HUES48 (cell line): ENCODE results near the gene PCBP4.

ENCODE experiments used
- H3K27ac ChIP-seq: one replicate; pipeline ENCODE4 v1.7.0; 2013; ENCODE audit warnings: low read depth, low read length, inconsistent platforms
- H3K27me3 ChIP-seq: 2 replicates; pipeline ENCODE4 v1.6.1; 2013; ENCODE audit warnings: mild to moderate bottlenecking, low read length; ENCODE audit not compliant: control insufficient read depth, insufficient read depth
- H3K36me3 ChIP-seq: 2 replicates; pipeline ENCODE4 v1.6.1; 2013; ENCODE audit warnings: low read length; ENCODE audit not compliant: control insufficient read depth, insufficient read depth
- H3K4me1 ChIP-seq: 2 replicates; pipeline ENCODE4 v1.6.1; 2013; ENCODE audit warnings: mild to moderate bottlenecking, low read length; ENCODE audit not compliant: control insufficient read depth, insufficient read depth
- H3K4me3 ChIP-seq: 2 replicates; pipeline ENCODE4 v1.5.1; 2013; ENCODE audit warnings: mild to moderate bottlenecking, low read depth, low read length
- H3K9ac ChIP-seq: 2 replicates; pipeline ENCODE4 v1.6.1; 2013; ENCODE audit warnings: mild to moderate bottlenecking, low read depth, low read length, moderate library complexity
- H3K9me3 ChIP-seq: 2 replicates; pipeline ENCODE4 v1.6.1; 2013; ENCODE audit warnings: low read length; ENCODE audit not compliant: control insufficient read depth, insufficient read depth

Gene PCBP4

DNA sequence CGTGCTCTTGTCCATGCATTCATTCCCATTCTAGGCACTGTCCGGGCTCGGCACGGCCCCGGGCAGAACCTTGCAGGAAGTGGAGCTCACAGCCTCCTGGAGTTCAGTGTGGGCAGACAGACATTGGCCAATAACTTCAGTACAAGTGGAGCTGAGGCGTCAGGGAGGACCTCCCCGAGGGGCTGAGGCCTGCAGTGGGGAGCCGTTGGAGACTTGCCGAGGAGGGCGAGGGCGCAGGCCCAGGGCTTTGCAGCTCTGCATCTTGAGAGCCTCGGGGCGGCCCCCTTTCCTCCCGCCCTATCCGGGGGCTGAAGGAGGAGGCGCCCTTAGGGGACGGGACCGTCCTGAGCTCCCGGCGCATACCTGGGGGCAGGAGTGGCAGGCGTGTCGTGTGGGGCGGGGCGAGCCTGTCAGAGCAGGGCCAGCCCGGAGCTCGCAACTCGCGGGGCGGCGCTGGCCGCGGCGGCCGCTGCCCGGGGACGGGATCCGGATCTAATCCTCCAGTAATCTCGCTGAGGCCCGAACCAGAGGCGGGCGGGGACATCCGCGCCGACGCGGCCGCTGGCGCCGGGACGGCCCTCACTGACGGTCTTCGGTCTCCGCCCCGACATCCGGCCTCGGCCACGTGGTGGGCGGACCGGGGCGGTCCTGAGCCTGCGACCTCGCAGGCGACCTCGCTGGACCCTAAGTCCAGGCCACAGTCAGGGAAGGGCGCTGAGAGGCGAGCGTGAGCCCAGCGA is 15.8 kb upstream of the PCBP4 start, which contains the start of gene ACY1:
Gene ACY1 (plus strand): TSS at position 698 of the 740 bp plus-strand sequence. CDS start 530 bp downstream, outside the sequence.
- no peaks in the 10 kb centered on the region for H3K9me3 ChIP-seq
- H3K27me3 ChIP-seq: no peaks in the 10 kb centered on the region
- H3K36me3 ChIP-seq: no peaks in the 10 kb centered on the region
- peak within 1 kb of the TSS; percentile 59 for H3K9ac ChIP-seq
- peak within 1 kb of the TSS; percentile 94 for H3K27ac ChIP-seq
- peaks cover 8% of the 10 kb centered on the region; the same call in 1 of the 2 replicates for H3K4me1 ChIP-seq
- H3K4me3 ChIP-seq: peak within 1 kb of the TSS; percentile 76

DNA sequence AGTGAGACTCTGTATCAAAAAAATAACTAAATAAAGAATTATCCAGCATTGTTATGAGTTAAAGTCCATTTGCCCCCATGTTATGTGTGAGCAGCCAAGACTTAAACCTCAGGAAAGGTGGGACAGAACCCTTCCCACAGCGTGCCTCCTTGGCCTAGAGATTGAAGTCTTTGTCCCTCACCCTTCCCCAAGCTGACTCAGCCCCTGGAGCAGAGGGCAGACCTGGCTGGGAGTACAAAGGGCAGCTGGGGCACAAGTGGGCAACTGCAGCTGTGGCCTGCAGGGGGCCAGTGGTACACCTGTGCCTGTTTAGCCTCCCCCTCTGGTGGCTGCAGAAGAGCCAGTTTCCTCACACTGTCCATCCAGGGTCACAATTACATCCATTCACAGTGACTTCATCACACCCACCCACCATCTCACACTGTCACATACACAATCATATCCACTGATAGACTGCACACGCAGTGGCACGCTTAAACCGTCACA is 15.1 kb upstream of the PCBP4 start:
- Histone ChIP-seq H3K27ac (peak overlapping the region; percentile 94), H3K4me3 (peak overlapping the region; percentile 76), H3K9ac (peak overlapping the region; percentile 59), H3K9me3 (no peaks in the 10 kb centered on the region), H3K36me3 (no peaks in the 10 kb centered on the region), H3K27me3 (0 out of 2 replicates have a peak, but pooled peaks cover 2% of the 10 kb centered on the region), H3K4me1 (peaks cover 8% of the 10 kb centered on the region; the same call in 1 of the 2 replicates)

DNA sequence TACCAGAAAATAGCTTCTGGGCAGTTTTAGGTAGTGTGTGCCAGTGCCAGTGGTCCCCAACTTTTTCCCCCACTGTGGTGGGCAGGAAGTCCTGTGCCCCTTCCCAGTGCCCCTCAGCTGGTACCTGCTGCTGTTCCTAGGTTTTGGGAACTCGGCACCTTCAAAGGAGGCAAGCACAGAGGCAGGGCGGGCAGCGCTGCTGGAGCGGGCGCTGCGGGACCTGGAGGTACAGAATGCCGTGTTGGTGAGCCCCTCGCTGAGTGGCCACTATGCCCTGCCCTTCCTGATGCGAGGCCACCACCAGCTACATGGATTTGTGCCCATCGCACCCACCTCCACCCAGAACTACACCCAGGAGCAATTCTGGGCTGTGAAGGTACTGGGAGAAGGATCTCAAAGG is 13.0 kb upstream of the PCBP4 start:
- Histone ChIP-seq H3K27me3 (peaks cover 19% of the 10 kb centered on the region), H3K27ac (no peak overlapping the region), H3K9me3 (no peaks in the 10 kb centered on the region), H3K9ac (no peak overlapping the region), H3K4me3 (no peak overlapping the region), H3K36me3 (no peaks in the 10 kb centered on the region), H3K4me1 (peaks cover 14% of the 10 kb centered on the region)

GRCh38 chr3:51978143-51978502 is 10.9 kb upstream of the PCBP4 start:
- H3K4me1 ChIP-seq: peaks cover 20% of the 10 kb centered on the region
- no peak overlapping the region for H3K27ac ChIP-seq

GRCh38 chr3:51977446-51978142 is 10.3 kb upstream of the PCBP4 start:
- no peak overlapping the region for H3K9ac ChIP-seq
- H3K4me1 ChIP-seq: peaks cover 20% of the 10 kb centered on the region
- H3K27ac ChIP-seq: no peak overlapping the region
- no peaks in the 10 kb centered on the region for H3K36me3 ChIP-seq
- H3K27me3 ChIP-seq: peaks cover 30% of the 10 kb centered on the region
- H3K9me3 ChIP-seq: no peaks in the 10 kb centered on the region
- no peak overlapping the region for H3K4me3 ChIP-seq

More at GRCh38 chr3:51978143-51978502, 10.9 kb upstream of the PCBP4 start:
- Histone ChIP-seq H3K9me3 (no peaks in the 10 kb centered on the region), H3K4me3 (no peak overlapping the region), H3K9ac (no peak overlapping the region), H3K27me3 (peaks cover 30% of the 10 kb centered on the region), H3K36me3 (no peaks in the 10 kb centered on the region)

GRCh38 chr3:51975852-51976549 is 8.7 kb upstream of the PCBP4 start:
- Histone ChIP-seq H3K27ac (no peak overlapping the region), H3K27me3 (peaks cover 30% of the 10 kb centered on the region), H3K36me3 (no peaks in the 10 kb centered on the region), H3K9ac (no peak overlapping the region), H3K4me1 (peaks cover 16% of the 10 kb centered on the region), H3K4me3 (peak overlapping the region; percentile 59), H3K9me3 (no peaks in the 10 kb centered on the region)

DNA sequence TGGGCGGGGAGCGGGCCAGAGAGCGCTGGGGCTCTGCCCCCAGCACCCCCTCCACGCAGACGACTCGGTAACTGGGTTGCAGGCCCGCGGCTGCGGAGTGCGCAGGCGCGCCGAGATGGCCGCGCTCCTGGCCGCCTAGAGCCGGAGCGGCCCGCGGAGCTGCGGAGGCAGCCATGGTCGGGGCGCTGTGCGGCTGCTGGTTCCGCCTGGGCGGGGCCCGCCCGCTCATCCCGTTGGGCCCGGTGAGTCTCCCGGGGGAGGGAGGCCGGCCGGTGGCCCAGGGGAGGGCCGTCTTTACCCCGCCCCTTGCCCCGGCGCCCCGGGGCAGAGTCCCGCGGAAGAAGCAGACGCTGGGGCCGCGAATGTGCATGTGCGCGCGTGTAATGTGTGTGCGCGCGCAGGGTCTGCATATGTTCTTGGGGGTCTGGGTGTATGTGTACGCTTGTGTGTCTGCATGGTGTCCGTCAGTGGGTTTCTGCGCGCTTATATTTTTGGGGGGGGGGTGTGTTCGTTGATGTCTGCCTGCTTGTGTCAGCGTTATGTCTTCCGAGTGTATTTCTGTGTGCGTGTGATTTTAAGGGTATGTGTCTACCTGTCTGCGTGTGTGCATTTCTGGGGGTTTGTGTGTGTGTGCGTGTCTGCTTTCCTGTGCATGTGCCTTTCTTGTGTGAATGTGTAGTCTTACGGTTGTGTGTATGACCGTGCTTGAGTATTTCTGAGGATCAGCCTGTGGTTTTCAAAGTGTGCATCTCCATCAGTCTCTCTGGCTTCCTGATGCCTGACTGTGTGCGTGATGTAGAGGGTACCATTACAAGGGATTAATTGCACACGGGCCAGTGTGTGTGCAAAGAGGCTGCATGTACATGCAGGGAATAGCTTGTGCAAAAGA is 8.0 kb upstream of the PCBP4 start, which contains the start of gene ABHD14A:
Gene ABHD14A (plus strand): TSS at position 102 of the 889 bp plus-strand sequence. CDS start 72 bp downstream, at position 174.
- Histone ChIP-seq H3K36me3 (no peaks in the 10 kb centered on the region), H3K9ac (no peak within 1 kb of the TSS), H3K27ac (no peak within 1 kb of the TSS), H3K4me1 (peaks cover 16% of the 10 kb centered on the region), H3K4me3 (peak within 1 kb of the TSS; percentile 64), H3K9me3 (no peaks in the 10 kb centered on the region), H3K27me3 (peaks cover 30% of the 10 kb centered on the region)

DNA sequence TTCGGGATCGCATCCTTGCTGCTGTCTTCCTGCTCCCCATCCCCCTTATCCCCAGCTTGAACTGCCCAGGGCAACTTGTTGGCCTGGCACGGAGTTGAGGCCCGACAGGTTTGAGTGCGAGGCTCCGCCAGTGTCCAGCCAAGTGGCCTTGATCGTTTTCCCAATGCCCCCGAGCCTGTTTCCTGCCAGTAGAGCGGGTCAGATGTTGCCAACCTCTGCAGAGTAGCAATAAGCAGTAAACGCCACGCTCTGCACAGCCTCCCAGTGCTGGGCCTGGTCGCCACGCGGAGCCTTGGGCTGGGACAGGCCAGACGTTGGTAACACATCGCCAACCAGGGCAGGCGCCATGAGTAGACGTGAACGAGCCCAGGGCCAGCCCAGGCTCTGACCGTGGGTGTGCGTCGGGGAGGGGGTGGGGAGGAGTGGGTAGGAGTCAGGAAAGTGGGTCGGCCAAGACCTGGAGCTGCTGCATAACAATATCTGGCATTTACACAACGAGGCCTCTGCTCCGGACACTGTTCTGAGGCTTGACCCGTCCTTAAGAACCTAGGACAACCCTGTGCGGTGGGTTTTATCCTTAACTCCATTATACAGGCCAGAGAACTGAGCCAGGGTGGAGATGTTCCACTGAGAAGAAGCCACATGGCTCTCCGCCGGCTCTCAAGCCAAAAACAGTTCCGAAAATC is 7.2 kb upstream of the PCBP4 start:
- no peaks in the 10 kb centered on the region for H3K36me3 ChIP-seq
- peaks cover 30% of the 10 kb centered on the region for H3K27me3 ChIP-seq
- peaks cover 19% of the 10 kb centered on the region for H3K4me1 ChIP-seq
- H3K9me3 ChIP-seq: no peaks in the 10 kb centered on the region
- peak overlapping the region; percentile 59 for H3K4me3 ChIP-seq
- H3K9ac ChIP-seq: no peak overlapping the region
- no peak overlapping the region for H3K27ac ChIP-seq

GRCh38 chr3:51971350-51971749 is 4.1 kb upstream of the PCBP4 start:
- Histone ChIP-seq H3K4me1 (peaks cover 36% of the 10 kb centered on the region), H3K9me3 (no peaks in the 10 kb centered on the region), H3K36me3 (no peaks in the 10 kb centered on the region), H3K27ac (no peak overlapping the region), H3K4me3 (no peak overlapping the region), H3K27me3 (peaks cover 25% of the 10 kb centered on the region), H3K9ac (no peak overlapping the region)
